COLO668 (cell line): Measurements from ENCODE around the gene PIGS.
A peak's percentile ranks its signal among the peaks of the same experiment; 100 is the strongest.
"Not testable (repeated sequence)": the region's sequence is repeated elsewhere in the genome, so short reads cannot be mapped to it uniquely, and the experiment has no call there.

ENCODE experiments used
- DNase-seq: peaks from one replicate; lab custom pipeline; 2025; ENCODE audit not compliant: unreplicated experiment; lab: John Stamatoyannopoulos, UW

PIGS gene

GRCh38 chr17:28579526-28579925 lies 8.2 kb upstream of the PIGS start:
- DNase-seq = no peak

- no peak for DNase-seq
Measured at GRCh38 chr17:28578246-28579195, 7.2 kb upstream of the PIGS start.

GRCh38 chr17:28577466-28577824 lies 6.1 kb upstream of the PIGS start:
- no peak for DNase-seq

GRCh38 chr17:28576758-28577465 lies 5.6 kb upstream of the PIGS start, which contains the start of gene ALDOC:
Gene ALDOC (minus strand): TSS chr17:28576895. CDS start chr17:28575532, 1,363 bp downstream.
- DNase-seq = peak; percentile 95

- not testable (repeated sequence) for DNase-seq
Measured at GRCh38 chr17:28576016-28576415, 4.7 kb upstream of the PIGS start.

- no peak for DNase-seq
Measured at GRCh38 chr17:28575126-28575795, 3.9 kb upstream of the PIGS start.

- peak; percentile 1 for DNase-seq
Measured at GRCh38 chr17:28574526-28574925, 3.2 kb upstream of the PIGS start.

- DNase-seq = no peak
Measured at GRCh38 chr17:28573966-28574480, 2.7 kb upstream of the PIGS start.

GRCh38 chr17:28573521-28573920 lies 2.2 kb upstream of the PIGS start:
- DNase-seq = no peak

- no peak for DNase-seq
Measured at GRCh38 chr17:28573040-28573380, 1.7 kb upstream of the PIGS start.

GRCh38 chr17:28572259-28573039 lies 1.1 kb upstream of the PIGS start:
- no peak for DNase-seq

- DNase-seq = peak; percentile 42
Measured at GRCh38 chr17:28570716-28571360, 486 bp downstream of the PIGS start.

- DNase-seq = no peak
Measured at GRCh38 chr17:28569446-28569845, 1.9 kb downstream of the PIGS start.

- DNase-seq = no peak
Measured at GRCh38 chr17:28567604-28568003, 3.7 kb downstream of the PIGS start.

- DNase-seq = no peak
Measured at GRCh38 chr17:28563475-28563874, 7.8 kb downstream of the PIGS start.

- no peak for DNase-seq
Measured at GRCh38 chr17:28555022-28555421, 16.3 kb downstream of the PIGS start.

- no peak for DNase-seq
Measured at GRCh38 chr17:28554565-28554964, 16.8 kb downstream of the PIGS start.

- no peak for DNase-seq
Measured at GRCh38 chr17:28553000-28553505, 18.3 kb downstream of the PIGS start.

GRCh38 chr17:28552176-28552999 lies 18.9 kb downstream of the PIGS start, which contains the start of gene UNC119:
Gene UNC119 (minus strand): TSS chr17:28552624. CDS start chr17:28552557, 67 bp downstream.
- peak; percentile 84 for DNase-seq
